ENCODE results near the gene ABCD3. TPM values are rescaled to one million over a fixed set of nuclear protein-coding genes. Genes with fewer than 3 reads are reported as not detected.
"Not testable (repeated sequence)": the region's sequence is repeated elsewhere in the genome, so short reads cannot be mapped to it uniquely, and the experiment has no call there.

ABCD3 gene
- polyA plus RNA-seq, 2 of the 4 experiments (the other 2 are of a cell fraction): 31.3 to 44.8 TPM

DNA sequence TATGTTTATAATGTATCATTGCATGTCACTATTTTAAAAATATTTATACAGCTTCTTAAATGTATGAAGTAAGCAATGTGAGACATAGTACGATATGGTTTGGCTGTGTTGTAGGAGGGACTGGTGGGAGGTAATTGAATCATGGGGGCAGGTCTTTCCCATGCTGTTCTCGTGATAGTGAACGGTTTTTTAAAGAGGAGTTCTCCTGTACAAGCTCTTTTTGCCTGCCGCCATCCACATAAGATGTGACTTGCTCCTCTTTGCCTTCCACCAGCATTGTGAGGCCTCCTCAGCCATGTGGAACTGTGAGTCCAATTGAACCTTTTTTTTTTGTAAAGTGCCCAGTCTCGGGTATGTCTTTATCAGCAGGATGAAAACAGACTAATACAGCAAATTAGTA lies 10.3 kb downstream of the ABCD3 start:
- Histone ChIP-seq H3K9me3 (no peaks in the 10 kb centered on the region), H3K4me3 (no peak overlapping the region), H3K27ac (no peak overlapping the region), H3K4me2 (no peak overlapping the region), H3K4me1 (peaks cover 40% of the 10 kb centered on the region)
- FAIRE-seq (no peak), ATAC-seq (no peak), DNase-seq (ENCODE audit: low read depth in 1 of 2, low spot score in 1 of 2) (no peak)
- ChIA-PET CTCF (interaction anchor here (0.7 to 1.0 kb wide), 3 partner anchors 13 to 95 kb away, joined by 3 read pairs; no protein-coding TSS in a partner anchor), POLR2A (no interaction called here)
- WGBS (ENCODE audit: missing lambda C conversion rate): 92% methylated on average over 5 of the region's 5 CpGs
- no peak for TF ChIP-seq CEBPB (IDR thresholded peaks at IDR 0.05)
- no peak for TF ChIP-seq RFX5 (IDR thresholded peaks at IDR 0.05)

DNA sequence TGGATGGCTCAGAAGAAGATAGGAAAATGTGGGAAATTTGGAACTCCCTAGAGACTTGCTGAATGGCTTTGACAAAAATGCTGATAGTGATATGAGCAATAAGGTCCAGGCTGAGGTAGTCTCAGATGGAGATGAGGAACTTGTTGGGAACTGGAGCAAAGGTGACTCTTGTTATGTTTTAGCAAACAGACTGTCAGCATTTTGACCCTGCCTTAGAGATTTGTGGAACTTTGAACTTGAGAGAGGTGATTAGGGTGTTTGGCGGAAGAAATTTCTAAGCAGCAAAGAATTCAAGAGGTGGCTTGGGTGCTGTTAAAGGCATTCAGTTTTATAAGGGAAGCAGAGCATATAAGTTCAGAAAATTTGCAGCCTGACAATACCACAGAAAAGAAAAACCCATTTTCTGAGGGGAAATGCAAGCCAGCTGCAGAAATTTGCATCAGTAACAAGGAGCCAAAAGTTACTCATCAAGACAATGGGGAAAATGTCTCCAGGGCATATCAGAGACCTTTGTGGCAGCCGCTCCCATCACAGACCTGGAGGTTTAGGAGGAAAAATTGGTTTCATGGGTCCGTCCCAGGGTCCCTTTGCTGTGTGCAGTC lies 10.8 kb downstream of the ABCD3 start:
- WGBS (ENCODE audit: missing lambda C conversion rate): 95% methylated on average over 3 of the region's 3 CpGs
- DNase-seq (ENCODE audit: low read depth in 1 of 2, low spot score in 1 of 2); H3K27ac ChIP-seq; H3K4me3 ChIP-seq; POLR2A ChIA-PET; H3K9me3 ChIP-seq; H3K4me2 ChIP-seq; ATAC-seq; FAIRE-seq: not testable (repeated sequence)
- CTCF ChIA-PET: interaction anchor here (0.9 to 1.6 kb wide), 3 partner anchors 12 to 93 kb away, joined by 3 to 5 read pairs (median 3); no protein-coding TSS in a partner anchor
- peaks cover 35% of the 10 kb centered on the region for H3K4me1 ChIP-seq

DNA sequence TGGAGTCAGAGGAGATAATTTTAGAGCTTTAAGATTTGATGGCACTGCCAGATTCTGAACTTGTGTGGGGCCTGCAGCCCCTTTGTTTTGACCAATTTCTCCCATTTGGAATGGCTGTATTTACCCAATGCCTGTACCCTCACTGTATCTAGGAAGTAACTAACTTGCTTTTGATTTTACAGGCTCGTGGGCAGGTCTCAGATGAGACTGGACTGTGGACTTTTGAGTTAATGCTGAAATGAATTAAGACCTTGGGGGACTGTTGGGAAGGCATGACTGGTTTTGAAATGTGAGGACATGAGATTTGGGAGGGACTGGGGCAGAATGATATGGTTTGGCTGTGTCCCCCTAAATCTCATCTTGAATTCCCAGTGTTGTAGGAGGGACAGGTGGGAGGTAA lies 11.9 kb downstream of the ABCD3 start:
- DNase-seq (ENCODE audit: low read depth in 1 of 2, low spot score in 1 of 2); H3K27ac ChIP-seq; ATAC-seq; H3K4me3 ChIP-seq; FAIRE-seq; POLR2A ChIA-PET; H3K9me3 ChIP-seq; H3K4me2 ChIP-seq: not testable (repeated sequence)
- peaks cover 35% of the 10 kb centered on the region for H3K4me1 ChIP-seq
- CTCF ChIA-PET: interaction anchor here (0.7 to 1.6 kb wide), 3 partner anchors 13 to 94 kb away, joined by 3 to 5 read pairs (median 3); no protein-coding TSS in a partner anchor
- 33% methylated on average over 1 of the region's 1 CpG for WGBS (ENCODE audit: missing lambda C conversion rate)

DNA sequence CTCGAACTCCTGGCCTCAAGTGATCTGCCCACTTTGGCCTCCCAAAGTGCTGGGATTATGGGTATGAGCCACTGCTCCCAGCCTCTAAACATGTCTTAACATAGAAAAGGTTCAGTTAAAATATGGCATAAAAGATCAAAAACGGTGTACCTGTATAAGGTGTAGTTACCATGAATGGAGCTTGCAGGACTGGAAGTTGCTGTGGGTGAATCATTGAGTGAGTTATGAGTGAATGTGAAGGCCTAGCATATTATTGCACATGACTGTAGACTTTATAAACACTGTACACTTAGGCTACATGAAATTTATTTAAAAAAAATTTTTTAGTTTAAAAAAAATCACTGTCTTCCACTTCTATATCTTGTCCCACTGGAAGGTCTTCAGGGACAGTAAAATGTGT lies 15.7 kb downstream of the ABCD3 start:
- no peak for FAIRE-seq
- ATAC-seq: no peak
- CTCF ChIA-PET: no interaction called here

DNA sequence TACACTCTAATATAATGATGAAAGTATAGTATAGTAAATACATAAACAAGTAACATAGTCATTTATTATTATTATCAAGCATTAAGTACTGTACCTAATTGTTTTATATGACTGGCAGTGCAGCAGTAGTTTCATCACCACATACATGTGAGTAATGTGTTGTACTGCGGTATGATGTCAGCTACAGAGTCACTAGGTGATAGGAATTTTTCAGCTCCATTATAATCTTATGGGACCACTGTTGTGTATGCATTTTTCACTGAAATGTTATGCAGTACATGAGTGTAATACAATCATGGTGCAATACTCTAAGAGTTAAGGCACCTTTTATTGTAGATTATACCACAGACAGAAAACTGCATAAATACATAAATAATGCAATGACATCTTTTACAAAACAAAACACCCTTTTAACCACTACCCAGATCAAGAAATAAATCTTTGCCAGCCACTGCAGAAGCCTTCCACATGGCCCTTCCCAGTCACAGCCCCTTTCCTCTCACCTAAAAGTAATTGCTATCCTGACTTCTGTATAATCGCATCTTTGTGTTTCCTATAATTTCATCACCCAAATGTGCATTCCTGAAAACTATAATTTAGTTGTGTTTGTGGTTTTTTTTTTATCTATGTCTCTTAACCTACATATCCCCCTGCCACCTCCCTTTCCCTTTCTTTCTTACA lies 16.3 kb downstream of the ABCD3 start:
- Histone ChIP-seq H3K9me3 (no peaks in the 10 kb centered on the region), H3K27ac (no peak overlapping the region), H3K4me1 (peaks cover 21% of the 10 kb centered on the region; the same call in 2 of the 3 replicates), H3K4me3 (no peak overlapping the region), H3K4me2 (no peak overlapping the region)
- 90% methylated on average over 2 of the region's 2 CpGs for WGBS (ENCODE audit: missing lambda C conversion rate)
- ATAC-seq (no peak), FAIRE-seq (no peak), DNase-seq (ENCODE audit: low read depth in 1 of 2, low spot score in 1 of 2) (no peak)
- ChIA-PET CTCF (interaction anchor here (1.2 kb wide), 1 partner anchor 35 kb away, joined by 3 read pairs; no protein-coding TSS in a partner anchor), POLR2A (no interaction called here)
- no peak for TF ChIP-seq CBX8 (IDR thresholded peaks at IDR 0.05)
- no peak for TF ChIP-seq ZNF302 (CRISPR knock-in tag; IDR thresholded peaks at IDR 0.05)
- TF ChIP-seq ZFP36 (IDR thresholded peaks at IDR 0.05; ENCODE audit: borderline replicate concordance, partially characterized antibody): no peak
- no peak for TF ChIP-seq FOXS1 (CRISPR knock-in tag; IDR thresholded peaks at IDR 0.05)
- TF ChIP-seq, protein P1, sequence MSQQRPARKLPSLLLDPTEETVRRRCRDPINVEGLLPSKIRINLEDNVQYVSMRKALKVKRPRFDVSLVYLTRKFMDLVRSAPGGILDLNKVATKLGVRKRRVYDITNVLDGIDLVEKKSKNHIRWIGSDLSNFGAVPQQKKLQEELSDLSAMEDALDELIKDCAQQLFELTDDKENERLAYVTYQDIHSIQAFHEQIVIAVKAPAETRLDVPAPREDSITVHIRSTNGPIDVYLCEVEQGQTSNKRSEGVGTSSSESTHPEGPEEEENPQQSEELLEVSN (IDR thresholded peaks at IDR 0.05; ENCODE audit: borderline replicate concordance, low read depth): no peak
- no peak for TF ChIP-seq MAFK (IDR thresholded peaks at IDR 0.05; ENCODE audit: partially characterized antibody)
- no peak for TF ChIP-seq EHF (CRISPR knock-in tag; IDR thresholded peaks at IDR 0.05)
- no peak for TF ChIP-seq RAD21 (conservative IDR thresholded peaks at IDR 0.05 in 1 of 2, IDR thresholded peaks at IDR 0.05 in 1 of 2)
- no peak for TF ChIP-seq HDAC2 (IDR thresholded peaks at IDR 0.05)

More for the DNA sequence above, 15.7 kb downstream of the ABCD3 start:
- no peak overlapping the region for H3K4me2 ChIP-seq
- H3K4me1 ChIP-seq: peaks cover 15% of the 10 kb centered on the region; the same call in 2 of the 3 replicates
- POLR2A ChIA-PET: no interaction called here
- no peak for DNase-seq (ENCODE audit: low read depth in 1 of 2, low spot score in 1 of 2)
- no peak for TF ChIP-seq HEYL (CRISPR knock-in tag; IDR thresholded peaks at IDR 0.05)
- TF ChIP-seq, protein P2, sequence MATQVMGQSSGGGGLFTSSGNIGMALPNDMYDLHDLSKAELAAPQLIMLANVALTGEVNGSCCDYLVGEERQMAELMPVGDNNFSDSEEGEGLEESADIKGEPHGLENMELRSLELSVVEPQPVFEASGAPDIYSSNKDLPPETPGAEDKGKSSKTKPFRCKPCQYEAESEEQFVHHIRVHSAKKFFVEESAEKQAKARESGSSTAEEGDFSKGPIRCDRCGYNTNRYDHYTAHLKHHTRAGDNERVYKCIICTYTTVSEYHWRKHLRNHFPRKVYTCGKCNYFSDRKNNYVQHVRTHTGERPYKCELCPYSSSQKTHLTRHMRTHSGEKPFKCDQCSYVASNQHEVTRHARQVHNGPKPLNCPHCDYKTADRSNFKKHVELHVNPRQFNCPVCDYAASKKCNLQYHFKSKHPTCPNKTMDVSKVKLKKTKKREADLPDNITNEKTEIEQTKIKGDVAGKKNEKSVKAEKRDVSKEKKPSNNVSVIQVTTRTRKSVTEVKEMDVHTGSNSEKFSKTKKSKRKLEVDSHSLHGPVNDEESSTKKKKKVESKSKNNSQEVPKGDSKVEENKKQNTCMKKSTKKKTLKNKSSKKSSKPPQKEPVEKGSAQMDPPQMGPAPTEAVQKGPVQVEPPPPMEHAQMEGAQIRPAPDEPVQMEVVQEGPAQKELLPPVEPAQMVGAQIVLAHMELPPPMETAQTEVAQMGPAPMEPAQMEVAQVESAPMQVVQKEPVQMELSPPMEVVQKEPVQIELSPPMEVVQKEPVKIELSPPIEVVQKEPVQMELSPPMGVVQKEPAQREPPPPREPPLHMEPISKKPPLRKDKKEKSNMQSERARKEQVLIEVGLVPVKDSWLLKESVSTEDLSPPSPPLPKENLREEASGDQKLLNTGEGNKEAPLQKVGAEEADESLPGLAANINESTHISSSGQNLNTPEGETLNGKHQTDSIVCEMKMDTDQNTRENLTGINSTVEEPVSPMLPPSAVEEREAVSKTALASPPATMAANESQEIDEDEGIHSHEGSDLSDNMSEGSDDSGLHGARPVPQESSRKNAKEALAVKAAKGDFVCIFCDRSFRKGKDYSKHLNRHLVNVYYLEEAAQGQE (IDR thresholded peaks at IDR 0.05): no peak
- TF ChIP-seq FOXS1 (CRISPR knock-in tag; IDR thresholded peaks at IDR 0.05): no peak
- no peak for TF ChIP-seq FOSL2 (IDR thresholded peaks at IDR 0.05)
- TF ChIP-seq FOSL2 (CRISPR knock-in tag; IDR thresholded peaks at IDR 0.05): no peak
- no peak for TF ChIP-seq CEBPB (IDR thresholded peaks at IDR 0.05)
- no peak for TF ChIP-seq FOSB (CRISPR knock-in tag; IDR thresholded peaks at IDR 0.05)
- TF ChIP-seq RNF2 (IDR thresholded peaks at IDR 0.05; ENCODE audit: borderline replicate concordance, low read depth): no peak
- TF ChIP-seq ZSCAN20 (CRISPR knock-in tag; IDR thresholded peaks at IDR 0.05): no peak
- TF ChIP-seq, protein P3, sequence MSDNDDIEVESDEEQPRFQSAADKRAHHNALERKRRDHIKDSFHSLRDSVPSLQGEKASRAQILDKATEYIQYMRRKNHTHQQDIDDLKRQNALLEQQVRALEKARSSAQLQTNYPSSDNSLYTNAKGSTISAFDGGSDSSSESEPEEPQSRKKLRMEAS (IDR thresholded peaks at IDR 0.05): no peak
- H3K9me3 ChIP-seq: no peaks in the 10 kb centered on the region
- 88% methylated on average over 2 of the region's 2 CpGs for WGBS (ENCODE audit: missing lambda C conversion rate)
- no peak overlapping the region for H3K4me3 ChIP-seq
- H3K27ac ChIP-seq: no peak overlapping the region

Data from A549 (cell line).